ENCODE results near the gene EARS2. TPM values are rescaled to one million over a fixed set of nuclear protein-coding genes. Genes with fewer than 3 reads are reported as not detected.

EARS2 gene
- total RNA-seq, 1 experiment from 2014 or later: 55.9 TPM

DNA sequence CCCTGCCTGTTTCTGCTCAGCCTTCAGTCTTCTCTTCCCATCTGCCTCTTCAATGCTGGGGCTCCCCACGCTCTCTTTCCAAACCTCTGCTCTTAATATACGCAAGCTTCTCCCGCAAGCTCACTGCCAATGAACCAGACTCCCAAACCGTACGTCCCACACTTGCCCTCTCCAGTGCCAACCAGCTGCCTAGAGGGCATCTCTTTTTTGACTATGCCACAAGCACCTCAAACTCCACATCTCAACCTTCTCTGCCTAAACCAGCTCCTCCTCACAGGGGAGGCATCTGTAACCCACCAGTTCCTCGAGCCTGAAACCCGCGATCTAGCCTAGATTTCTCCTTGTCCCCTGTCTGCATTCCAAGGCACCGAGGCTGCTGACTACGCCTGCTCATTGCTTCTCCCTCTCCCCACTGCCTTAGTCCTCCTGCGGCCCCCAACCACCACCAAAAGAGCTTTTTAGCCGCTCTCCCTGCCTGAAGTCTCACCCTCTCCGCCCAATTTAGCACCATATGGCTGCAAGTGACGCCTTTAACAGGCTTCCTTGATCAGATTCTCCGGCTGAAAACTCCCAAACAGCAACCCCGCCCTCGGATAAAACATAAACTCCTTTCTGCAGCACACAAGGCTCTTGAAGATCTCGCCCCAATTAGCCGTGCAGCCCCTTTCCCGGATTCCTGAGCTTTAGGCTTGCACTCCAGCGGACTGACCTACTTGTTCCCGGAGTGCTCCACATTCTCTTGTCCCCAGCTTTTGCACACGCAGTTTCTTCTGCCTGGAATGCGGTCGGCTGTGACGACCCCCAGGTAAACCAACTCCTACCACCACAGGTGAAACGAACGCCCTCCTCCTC is 48.3 kb downstream of the EARS2 start:
- ChIA-PET CTCF (interaction anchor here (0.6 to 1.4 kb wide), 3 partner anchors 8 to 88 kb away, joined by 3 to 6 read pairs (median 5); partner anchors contain the start of gene NDUFAB1), POLR2A (interaction anchor here (0.6 to 2.3 kb wide), 2 partner anchors 12 to 49 kb away, joined by 3 to 7 read pairs; partner anchors contain the start of genes EARS2 and UBFD1)
- Mint-ChIP-seq H3K4me3 (peak overlapping the region; percentile 85), H3K36me3 (peaks cover 9% of the 10 kb centered on the region), H3K27ac (peak overlapping the region; percentile 79), H3K9me3 (no peaks in the 10 kb centered on the region), H3K4me1 (peaks cover 40% of the 10 kb centered on the region), H3K27me3 (ENCODE audit: low read depth) (no peaks in the 10 kb centered on the region)
- DNase-seq (ENCODE audit: low spot score) (peak; percentile 37), ATAC-seq (peak; percentile 13)
- TF ChIP-seq PRRX2 (CRISPR knock-in tag; IDR thresholded peaks at IDR 0.05) (no peak), ETV6 (CRISPR knock-in tag; IDR thresholded peaks at IDR 0.05) (no peak)

DNA sequence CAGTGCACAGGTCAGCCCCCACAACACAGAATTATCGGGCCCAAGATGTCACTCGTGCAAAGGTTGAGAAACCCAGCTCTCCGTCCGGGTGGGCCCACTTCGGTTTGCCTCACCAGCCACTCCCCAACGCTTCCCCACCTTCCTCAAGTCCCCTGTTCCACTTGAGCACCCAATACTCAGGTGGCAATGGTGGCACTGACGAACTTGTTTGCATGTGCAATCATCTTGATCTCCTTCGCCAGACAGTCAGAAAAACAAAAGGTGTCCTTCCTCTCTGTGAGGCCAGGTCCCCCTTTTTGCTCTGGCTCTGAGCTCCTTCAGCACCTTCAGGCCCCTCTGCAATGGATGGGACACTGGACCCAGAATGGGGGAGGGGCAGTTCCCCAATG is 50.5 kb downstream of the EARS2 start:
- no peak for DNase-seq (ENCODE audit: low spot score)
- ATAC-seq: no peak
- CTCF ChIA-PET: interaction anchor here (2.0 kb wide), 1 partner anchor 71 kb away, joined by 6 read pairs; no protein-coding TSS in a partner anchor
- Mint-ChIP-seq H3K27me3 (ENCODE audit: low read depth) (no peaks in the 10 kb centered on the region), H3K36me3 (peaks cover 12% of the 10 kb centered on the region), H3K27ac (peak overlapping the region; percentile 47; the same call in 1 of the 2 replicates), H3K9me3 (no peaks in the 10 kb centered on the region), H3K4me1 (peaks cover 52% of the 10 kb centered on the region), H3K4me3 (peak overlapping the region; percentile 12; the same call in 1 of the 2 replicates)
- POLR2A ChIA-PET: no interaction called here
- TF ChIP-seq TEAD1 (CRISPR knock-in tag; IDR thresholded peaks at IDR 0.05) (no peak), KAT7 (CRISPR knock-in tag; IDR thresholded peaks at IDR 0.05; ENCODE audit: borderline replicate concordance) (no peak), ZNF317 (CRISPR knock-in tag; IDR thresholded peaks at IDR 0.05; ENCODE audit: borderline replicate concordance, low read depth) (no peak), SMAD3 (CRISPR knock-in tag; IDR thresholded peaks at IDR 0.05; ENCODE audit: borderline replicate concordance) (no peak), FOXK1 (CRISPR knock-in tag; IDR thresholded peaks at IDR 0.05) (no peak), OVOL2 (CRISPR knock-in tag; IDR thresholded peaks at IDR 0.05; ENCODE audit: borderline replicate concordance) (no peak), NFATC4 (CRISPR knock-in tag; IDR thresholded peaks at IDR 0.05) (no peak), ZNF396 (CRISPR knock-in tag; IDR thresholded peaks at IDR 0.05; ENCODE audit: borderline replicate concordance) (no peak), ZNF263 (CRISPR knock-in tag; IDR thresholded peaks at IDR 0.05; ENCODE audit: low read depth) (no peak), EMX1 (CRISPR knock-in tag; IDR thresholded peaks at IDR 0.05) (no peak), SP1 (CRISPR knock-in tag; conservative IDR thresholded peaks at IDR 0.05) (no peak)
- TF ChIP-seq, protein P1, sequence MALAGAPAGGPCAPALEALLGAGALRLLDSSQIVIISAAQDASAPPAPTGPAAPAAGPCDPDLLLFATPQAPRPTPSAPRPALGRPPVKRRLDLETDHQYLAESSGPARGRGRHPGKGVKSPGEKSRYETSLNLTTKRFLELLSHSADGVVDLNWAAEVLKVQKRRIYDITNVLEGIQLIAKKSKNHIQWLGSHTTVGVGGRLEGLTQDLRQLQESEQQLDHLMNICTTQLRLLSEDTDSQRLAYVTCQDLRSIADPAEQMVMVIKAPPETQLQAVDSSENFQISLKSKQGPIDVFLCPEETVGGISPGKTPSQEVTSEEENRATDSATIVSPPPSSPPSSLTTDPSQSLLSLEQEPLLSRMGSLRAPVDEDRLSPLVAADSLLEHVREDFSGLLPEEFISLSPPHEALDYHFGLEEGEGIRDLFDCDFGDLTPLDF (CRISPR knock-in tag; IDR thresholded peaks at IDR 0.05): no peak
- TF ChIP-seq, protein P2, sequence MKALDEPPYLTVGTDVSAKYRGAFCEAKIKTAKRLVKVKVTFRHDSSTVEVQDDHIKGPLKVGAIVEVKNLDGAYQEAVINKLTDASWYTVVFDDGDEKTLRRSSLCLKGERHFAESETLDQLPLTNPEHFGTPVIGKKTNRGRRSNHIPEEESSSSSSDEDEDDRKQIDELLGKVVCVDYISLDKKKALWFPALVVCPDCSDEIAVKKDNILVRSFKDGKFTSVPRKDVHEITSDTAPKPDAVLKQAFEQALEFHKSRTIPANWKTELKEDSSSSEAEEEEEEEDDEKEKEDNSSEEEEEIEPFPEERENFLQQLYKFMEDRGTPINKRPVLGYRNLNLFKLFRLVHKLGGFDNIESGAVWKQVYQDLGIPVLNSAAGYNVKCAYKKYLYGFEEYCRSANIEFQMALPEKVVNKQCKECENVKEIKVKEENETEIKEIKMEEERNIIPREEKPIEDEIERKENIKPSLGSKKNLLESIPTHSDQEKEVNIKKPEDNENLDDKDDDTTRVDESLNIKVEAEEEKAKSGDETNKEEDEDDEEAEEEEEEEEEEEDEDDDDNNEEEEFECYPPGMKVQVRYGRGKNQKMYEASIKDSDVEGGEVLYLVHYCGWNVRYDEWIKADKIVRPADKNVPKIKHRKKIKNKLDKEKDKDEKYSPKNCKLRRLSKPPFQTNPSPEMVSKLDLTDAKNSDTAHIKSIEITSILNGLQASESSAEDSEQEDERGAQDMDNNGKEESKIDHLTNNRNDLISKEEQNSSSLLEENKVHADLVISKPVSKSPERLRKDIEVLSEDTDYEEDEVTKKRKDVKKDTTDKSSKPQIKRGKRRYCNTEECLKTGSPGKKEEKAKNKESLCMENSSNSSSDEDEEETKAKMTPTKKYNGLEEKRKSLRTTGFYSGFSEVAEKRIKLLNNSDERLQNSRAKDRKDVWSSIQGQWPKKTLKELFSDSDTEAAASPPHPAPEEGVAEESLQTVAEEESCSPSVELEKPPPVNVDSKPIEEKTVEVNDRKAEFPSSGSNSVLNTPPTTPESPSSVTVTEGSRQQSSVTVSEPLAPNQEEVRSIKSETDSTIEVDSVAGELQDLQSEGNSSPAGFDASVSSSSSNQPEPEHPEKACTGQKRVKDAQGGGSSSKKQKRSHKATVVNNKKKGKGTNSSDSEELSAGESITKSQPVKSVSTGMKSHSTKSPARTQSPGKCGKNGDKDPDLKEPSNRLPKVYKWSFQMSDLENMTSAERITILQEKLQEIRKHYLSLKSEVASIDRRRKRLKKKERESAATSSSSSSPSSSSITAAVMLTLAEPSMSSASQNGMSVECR (CRISPR knock-in tag; IDR thresholded peaks at IDR 0.05; ENCODE audit: borderline replicate concordance): no peak
- TF ChIP-seq, protein P3, sequence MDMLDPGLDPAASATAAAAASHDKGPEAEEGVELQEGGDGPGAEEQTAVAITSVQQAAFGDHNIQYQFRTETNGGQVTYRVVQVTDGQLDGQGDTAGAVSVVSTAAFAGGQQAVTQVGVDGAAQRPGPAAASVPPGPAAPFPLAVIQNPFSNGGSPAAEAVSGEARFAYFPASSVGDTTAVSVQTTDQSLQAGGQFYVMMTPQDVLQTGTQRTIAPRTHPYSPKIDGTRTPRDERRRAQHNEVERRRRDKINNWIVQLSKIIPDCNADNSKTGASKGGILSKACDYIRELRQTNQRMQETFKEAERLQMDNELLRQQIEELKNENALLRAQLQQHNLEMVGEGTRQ (CRISPR knock-in tag; IDR thresholded peaks at IDR 0.05): no peak
- TF ChIP-seq, protein P4, sequence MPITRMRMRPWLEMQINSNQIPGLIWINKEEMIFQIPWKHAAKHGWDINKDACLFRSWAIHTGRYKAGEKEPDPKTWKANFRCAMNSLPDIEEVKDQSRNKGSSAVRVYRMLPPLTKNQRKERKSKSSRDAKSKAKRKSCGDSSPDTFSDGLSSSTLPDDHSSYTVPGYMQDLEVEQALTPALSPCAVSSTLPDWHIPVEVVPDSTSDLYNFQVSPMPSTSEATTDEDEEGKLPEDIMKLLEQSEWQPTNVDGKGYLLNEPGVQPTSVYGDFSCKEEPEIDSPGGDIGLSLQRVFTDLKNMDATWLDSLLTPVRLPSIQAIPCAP (CRISPR knock-in tag; IDR thresholded peaks at IDR 0.05): no peak
- TF ChIP-seq, protein P5, sequence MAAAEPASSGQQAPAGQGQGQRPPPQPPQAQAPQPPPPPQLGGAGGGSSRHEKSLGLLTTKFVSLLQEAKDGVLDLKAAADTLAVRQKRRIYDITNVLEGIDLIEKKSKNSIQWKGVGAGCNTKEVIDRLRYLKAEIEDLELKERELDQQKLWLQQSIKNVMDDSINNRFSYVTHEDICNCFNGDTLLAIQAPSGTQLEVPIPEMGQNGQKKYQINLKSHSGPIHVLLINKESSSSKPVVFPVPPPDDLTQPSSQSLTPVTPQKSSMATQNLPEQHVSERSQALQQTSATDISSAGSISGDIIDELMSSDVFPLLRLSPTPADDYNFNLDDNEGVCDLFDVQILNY (CRISPR knock-in tag; IDR thresholded peaks at IDR 0.05): no peak
- TF ChIP-seq, protein P6, sequence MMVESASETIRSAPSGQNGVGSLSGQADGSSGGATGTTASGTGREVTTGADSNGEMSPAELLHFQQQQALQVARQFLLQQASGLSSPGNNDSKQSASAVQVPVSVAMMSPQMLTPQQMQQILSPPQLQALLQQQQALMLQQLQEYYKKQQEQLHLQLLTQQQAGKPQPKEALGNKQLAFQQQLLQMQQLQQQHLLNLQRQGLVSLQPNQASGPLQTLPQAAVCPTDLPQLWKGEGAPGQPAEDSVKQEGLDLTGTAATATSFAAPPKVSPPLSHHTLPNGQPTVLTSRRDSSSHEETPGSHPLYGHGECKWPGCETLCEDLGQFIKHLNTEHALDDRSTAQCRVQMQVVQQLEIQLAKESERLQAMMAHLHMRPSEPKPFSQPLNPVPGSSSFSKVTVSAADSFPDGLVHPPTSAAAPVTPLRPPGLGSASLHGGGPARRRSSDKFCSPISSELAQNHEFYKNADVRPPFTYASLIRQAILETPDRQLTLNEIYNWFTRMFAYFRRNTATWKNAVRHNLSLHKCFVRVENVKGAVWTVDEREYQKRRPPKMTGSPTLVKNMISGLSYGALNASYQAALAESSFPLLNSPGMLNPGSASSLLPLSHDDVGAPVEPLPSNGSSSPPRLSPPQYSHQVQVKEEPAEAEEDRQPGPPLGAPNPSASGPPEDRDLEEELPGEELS (CRISPR knock-in tag; IDR thresholded peaks at IDR 0.05): no peak

Data from WTC11 (cell line).